GM12892 (cell line): ENCODE measurements around the gene CRYBA4.

ENCODE experiments used
- POLR2A ChIP-seq: IDR thresholded peaks from 2 replicates; pipeline ENCODE4 v1.6.1; 2011; ENCODE audit warnings: low read depth, low read length, control low read depth
- POLR2AphosphoS5 ChIP-seq: IDR thresholded peaks from 2 replicates; pipeline ENCODE4 v1.6.1; 2011; ENCODE audit warnings: low read depth, low read length, control low read depth
- TAF1 ChIP-seq: IDR thresholded peaks from 2 replicates; pipeline ENCODE4 v1.6.1; 2011; ENCODE audit warnings: low read depth, mild to moderate bottlenecking, control low read depth, low read length, borderline replicate concordance

GRCh38 chr22:26579331-26579886 lies 42.4 kb upstream of the CRYBA4 start:
- TF ChIP-seq POLR2A (no peak), POLR2AphosphoS5 (peak; percentile 57), TAF1 (no peak)
